K562 treated with DMSO at 1 percent for 4 hours (cell line): ENCODE data around the gene MLXIP. TPM values are rescaled to one million over a fixed set of nuclear protein-coding genes. Genes with fewer than 3 reads are reported as not detected.

Experiments
- total RNA-seq: library from RNA; unstranded; fragments of 300-600 nt; gene quantifications from 2 replicates; pipeline ENCODE4 v1.2.3, GENCODE V29; 2022; ENCODE audit not compliant: insufficient read depth

The MLXIP gene, protein sequence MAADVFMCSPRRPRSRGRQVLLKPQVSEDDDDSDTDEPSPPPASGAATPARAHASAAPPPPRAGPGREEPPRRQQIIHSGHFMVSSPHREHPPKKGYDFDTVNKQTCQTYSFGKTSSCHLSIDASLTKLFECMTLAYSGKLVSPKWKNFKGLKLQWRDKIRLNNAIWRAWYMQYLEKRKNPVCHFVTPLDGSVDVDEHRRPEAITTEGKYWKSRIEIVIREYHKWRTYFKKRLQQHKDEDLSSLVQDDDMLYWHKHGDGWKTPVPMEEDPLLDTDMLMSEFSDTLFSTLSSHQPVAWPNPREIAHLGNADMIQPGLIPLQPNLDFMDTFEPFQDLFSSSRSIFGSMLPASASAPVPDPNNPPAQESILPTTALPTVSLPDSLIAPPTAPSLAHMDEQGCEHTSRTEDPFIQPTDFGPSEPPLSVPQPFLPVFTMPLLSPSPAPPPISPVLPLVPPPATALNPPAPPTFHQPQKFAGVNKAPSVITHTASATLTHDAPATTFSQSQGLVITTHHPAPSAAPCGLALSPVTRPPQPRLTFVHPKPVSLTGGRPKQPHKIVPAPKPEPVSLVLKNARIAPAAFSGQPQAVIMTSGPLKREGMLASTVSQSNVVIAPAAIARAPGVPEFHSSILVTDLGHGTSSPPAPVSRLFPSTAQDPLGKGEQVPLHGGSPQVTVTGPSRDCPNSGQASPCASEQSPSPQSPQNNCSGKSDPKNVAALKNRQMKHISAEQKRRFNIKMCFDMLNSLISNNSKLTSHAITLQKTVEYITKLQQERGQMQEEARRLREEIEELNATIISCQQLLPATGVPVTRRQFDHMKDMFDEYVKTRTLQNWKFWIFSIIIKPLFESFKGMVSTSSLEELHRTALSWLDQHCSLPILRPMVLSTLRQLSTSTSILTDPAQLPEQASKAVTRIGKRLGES
- 29.6 and 43.2 TPM in 2 replicates for total RNA-seq

DNA sequence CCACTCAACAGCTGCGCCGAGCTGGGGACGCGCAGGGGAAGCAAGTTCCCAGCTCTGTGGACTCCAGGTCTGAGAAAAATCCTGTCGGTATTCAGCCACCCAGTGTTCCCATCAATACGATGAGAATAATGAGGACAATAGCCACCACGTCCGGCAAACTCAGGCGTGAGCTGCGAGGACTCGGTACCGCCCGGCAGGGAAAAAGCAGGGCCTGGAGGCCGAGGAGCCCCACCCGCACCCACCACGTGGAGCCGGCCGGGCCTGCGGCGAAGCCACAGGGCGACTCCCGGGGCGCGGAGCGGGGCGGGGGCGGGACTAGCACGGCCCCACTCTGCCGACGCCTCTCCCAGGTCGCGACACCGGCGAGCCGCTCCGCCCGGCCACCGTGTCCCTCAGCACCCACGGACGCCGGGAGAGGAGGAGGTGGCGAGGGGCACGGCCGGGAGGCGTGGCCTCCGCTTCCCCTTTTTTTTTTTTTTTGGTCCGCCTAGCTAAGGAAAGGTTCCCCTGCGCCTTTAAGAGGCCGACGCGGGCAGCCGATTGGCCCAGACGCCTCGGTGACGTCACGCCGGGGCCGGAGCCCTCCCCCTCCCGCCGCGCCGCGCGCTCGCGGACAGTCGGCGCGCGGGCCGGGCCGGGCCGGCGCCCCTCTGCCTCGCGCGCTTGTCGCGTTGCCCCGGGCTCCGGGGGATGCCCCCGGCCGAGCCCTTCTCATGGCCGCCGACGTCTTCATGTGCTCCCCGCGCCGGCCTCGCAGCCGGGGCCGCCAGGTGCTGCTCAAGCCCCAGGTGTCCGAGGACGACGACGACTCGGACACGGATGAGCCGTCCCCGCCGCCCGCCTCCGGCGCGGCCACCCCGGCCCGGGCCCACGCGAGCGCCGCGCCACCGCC is at the start of gene MLXIP:
Gene MLXIP, plus strand, starts transcription at position 616 of the 892 bp plus-strand sequence. Its CDS starts 98 bp downstream, at position 714.

DNA sequence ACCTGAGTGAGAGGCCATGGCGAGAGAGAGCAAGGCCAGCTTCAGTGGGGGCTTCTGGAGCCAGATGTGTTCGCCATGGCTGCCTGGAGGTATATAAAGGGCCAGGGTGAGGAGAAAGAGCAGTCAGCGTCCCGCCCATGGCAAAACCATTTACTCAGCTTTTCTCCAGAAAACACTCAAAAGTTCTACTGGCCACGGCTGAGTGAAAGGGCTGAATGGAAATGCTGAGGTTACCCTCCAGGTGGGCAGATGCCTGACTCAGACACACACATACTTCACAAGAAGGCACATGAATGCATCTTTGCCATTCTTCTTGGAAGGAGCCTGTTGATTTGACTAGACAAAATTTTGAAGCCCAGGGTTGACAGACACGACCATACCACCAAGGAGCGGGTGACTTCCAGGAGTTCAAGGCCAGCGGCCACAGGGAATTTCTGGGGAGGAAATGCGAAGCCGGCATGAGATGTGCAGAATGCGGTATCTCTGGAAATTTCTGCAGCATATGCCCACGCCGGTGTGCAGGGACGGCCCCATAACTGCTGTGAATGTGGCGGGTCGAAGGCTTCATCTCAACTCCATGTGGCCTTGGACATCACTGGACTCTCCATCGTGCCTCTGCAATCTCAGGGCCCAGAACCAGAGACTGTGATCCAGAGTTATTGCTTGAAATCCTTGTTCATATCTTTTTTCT is 95.7 kb downstream of the MLXIP start, which contains the start of gene IL31:
Gene IL31, minus strand, starts transcription at position 67 of the 691 bp plus-strand sequence. Its CDS starts 49 bp downstream, at position 18.

DNA sequence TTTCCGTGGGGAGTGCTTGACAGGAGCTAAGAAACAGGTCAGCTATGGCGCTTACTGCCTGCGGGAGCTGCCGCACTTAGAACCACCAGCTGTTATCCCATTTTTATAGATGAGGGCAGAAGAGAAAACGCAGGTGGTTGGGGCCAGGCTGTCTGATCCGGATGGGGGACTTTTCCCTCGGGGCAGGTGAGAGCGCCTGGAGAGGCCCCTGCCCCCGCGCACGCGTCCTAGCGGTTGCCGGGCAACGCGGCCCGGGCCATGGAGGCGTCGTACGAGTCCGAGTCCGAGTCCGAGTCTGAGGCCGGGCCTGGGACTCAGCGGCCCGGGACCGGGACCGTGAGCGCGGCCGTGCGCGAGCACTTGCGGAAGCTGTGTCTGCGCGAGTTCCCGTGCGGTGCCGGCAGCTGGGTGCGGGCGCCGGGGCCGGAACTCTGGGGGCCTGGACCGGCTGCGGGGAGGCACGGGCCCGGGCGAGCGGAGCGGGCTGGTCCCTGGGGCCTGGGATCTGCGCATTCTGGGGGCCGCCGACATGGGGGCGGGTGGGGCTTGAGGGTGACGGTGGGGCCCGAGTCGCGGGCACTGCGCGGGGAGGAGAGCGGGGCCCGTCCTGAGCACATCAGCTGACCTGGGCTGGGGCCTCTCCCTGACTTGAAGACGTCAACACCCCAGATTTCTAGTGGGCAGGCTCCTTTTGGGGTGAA is 104.5 kb downstream of the MLXIP start, which contains the start of gene LRRC43:
Gene LRRC43, plus strand, starts transcription at position 237 of the 701 bp plus-strand sequence. Its CDS starts 22 bp downstream, at position 259.

Other genes starting within 250 kb of the MLXIP start
- gene HPD, start 219.9 kb upstream of the MLXIP start, total RNA-seq: not detected in 2 replicates
- gene PSMD9, start 190.0 kb upstream of the MLXIP start, total RNA-seq: 76.9 and 138 TPM in 2 replicates
- 6.0 and 12.3 TPM in 2 replicates for gene CFAP251, start 160.2 kb upstream of the MLXIP start, total RNA-seq
- gene BCL7A, start 56.9 kb upstream of the MLXIP start, total RNA-seq: 18.8 and 20.2 TPM in 2 replicates
- not detected in 2 replicates for gene IL31, start 95.5 kb downstream of the MLXIP start, total RNA-seq
- gene LRRC43, start 104.4 kb downstream of the MLXIP start, total RNA-seq: not detected in 2 replicates
- 6.3 and 8.0 TPM in 2 replicates for gene B3GNT4, start 125.0 kb downstream of the MLXIP start, total RNA-seq
- gene DIABLO, start 147.3 kb downstream of the MLXIP start, total RNA-seq: 59.9 and 61.1 TPM in 2 replicates
- 15.4 and 15.5 TPM in 2 replicates for gene VPS33A, start 187.7 kb downstream of the MLXIP start, total RNA-seq